ENCODE data around the gene ATP4B.

The ATP4B gene

DNA sequence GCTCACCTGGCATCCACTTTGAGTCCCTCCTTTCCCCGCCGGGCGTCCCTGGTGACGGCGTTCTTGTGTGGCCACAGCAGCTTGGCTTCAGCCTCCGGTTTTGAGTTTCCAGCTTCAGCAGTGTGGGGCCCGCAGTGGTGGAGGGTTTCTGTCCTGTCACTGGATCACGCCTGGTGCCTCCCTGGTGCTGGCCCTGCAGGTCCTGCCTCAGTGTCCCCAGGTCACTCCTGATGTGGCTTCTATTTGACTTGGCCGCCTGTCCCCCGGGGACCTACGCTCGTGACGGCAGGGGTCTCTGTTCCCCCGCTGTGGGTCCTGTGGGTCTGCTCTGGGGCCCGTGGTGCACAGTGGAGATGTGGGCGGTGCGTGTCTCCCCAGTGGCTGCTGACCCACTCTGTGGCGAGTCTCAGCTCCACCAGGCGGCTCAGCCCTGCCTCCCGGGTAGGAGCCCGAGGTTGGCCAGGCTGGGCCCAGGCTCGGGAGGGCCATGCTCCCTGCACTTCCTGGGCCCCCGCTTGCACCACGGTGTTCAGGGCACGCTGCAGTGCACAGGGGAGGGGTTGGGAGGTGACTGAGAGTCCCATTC lies 1.9 kb downstream of the ATP4B start:
- no peak for DNase-seq

DNA sequence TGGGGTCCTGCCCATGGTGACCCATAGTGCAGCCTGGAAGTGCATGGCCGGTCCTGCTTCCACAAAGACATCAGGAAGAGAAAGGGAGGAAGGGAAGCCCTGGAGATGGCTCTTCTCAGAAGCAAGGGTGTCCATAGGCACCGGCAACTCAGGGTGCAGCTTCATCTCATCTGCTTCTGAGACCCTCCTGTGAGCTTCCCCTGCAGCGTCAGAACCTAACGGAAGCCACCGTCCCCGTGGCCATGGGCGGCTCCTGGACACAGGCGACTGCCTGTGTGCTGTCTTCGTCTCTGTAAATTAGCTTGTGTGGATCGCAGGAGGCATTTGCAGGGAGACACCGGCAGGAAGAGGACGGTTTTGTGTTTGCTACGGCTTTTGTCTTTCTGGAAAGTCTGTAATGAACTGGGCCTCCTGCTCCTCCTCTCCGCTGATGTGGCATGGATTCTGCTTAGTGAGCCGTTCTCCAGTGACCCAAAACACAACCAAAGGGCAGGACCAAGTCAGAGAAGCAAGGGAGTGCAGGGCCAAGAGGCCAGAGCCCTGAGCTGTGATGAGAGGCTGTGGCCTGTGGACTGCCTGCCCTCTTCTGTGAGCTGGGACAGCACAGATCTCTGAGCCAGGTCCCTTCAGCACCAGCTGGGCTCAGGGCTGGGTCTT lies 2.5 kb downstream of the ATP4B start:
- DNase-seq = no peak

DNA sequence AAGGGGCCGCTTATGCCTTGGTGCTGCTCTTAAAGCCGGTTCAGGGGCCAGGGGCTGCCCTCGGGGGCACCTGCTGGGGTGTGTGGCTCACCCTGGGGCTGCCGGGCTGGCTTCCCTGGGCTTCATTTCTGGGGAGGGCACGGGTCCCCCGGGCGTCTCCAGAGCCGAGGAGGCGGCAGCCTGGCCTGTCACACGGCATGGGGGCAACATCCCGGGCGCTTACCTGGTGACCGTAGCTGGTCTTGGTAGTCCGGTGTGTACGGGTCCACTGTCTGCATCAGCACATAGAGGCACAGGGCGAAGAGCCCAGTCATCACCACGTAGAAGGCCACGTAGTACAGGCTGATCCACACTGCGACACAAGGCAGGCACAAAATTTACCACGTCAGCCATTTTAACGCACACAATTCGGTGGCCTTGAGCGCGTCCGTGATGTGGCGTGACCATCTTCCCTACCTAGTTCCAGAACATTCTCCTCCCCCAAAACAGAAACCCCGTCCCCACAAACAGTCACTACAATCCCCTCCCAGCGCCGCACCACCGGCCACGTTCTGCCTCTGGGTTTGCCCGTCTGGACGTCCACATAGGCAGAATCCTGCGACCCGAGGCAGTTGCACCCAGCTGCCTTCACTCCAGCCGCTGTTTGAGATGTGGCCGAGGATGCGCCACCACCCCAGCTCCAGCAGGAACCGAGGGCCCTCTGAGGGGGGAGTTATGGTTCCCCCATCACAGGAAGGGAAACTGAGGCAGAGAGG lies 3.2 kb downstream of the ATP4B start:
- no peak for DNase-seq

DNA sequence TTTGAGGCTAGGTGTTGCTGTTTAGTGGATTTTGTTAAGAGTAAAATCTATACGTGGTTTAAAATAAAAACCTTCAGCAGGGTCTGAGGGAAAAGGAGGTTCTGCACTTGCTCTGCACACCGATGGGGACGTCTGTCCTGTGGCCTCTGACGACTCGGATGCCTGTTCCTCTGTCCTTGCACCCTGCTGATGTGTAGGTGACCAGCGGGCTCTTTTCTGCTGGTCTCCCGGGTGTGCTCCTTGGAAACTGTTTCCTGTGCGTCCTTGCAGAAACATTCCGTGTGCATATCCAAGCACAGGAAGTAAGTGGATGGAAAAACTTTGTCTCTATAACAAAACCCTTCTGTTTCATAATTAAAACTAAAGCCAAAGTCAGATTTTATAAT lies 3.8 kb downstream of the ATP4B start:
- peak in 2 of 3 experiments; percentile 81 to 83 for DNase-seq

DNA sequence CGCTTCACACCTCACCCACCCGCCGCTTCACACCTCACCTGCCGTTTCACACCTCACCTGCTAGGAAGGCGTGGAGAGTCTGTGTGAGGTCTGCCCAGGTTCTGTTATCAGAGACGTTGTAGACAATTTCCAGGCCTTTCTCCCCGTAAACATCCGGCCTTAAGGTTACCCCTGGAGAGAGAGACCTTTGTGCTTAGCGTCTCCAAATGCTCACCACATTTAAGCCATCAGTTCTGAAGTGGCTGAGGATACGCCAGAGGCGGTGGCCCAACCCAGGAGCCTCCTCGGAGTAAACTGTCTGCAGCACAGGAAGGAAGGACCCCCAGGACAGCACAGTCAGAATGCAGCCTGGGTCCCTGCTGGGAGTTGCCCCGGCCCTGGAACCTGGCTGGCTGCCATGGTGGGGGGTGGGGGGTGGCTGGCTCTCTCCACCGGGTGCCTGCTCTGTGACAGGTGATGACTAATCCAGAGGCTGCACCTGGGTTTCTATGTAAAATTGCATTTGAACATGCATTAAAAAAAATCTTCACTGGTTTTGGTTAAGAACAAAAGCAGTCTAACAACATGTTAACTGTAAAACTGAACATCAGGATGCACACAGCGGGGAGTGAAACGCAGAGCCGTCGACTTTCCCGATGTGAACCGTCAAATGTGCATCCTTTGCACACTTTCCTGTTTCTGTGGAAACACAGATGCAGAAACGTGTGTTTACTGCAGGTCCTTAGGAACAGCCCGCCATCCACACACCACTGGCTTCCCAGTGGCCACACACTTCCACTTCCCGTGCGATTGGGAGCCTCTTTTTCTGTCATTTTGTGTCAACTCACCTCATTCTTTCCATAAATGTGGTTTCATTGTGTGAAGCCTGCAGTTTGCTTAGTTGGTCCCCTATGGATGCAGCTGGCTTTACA lies 4.5 kb downstream of the ATP4B start:
- DNase-seq = peak; percentile 38 to 94 (median 87)

DNA sequence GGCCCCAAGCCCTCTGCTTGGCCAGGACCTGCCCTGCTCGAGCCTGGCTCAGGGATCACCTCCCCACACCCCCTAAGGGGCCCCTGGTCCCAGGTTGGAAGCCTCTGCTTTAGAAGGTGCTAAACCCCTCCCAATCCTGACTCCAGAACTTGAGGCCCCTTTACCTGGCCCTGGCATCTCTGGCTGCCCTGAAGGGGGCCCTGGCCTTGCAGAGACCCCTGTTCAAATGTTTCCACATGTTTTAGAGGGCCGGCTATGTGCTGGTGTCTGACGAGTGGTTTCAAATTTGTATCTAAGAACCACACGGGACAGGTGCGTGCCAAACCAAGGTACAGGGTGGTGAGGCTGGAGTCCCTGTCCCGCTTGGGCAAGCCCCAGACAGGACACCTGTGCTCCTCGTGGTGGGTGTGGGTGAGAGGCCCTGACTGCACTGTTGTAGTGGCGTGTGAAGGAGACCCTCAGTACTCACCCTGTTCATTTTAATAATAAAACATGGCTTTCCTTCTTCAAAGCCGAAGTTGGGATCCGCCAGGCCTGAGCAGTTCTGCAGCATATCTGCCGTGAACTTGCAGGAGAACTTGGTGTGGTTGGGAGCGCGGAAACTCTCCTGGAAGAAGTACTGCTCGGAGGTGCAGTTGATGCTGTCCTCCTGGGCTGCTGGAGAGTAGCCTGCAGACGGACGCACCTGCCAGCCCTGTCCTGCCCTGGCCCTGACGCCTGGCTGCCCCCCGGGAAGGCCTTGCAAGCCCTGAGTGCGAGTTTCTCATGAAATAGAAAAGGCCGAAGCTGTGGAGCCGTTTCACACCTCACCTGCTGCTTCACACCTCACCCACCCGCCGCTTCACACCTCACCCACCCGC lies 5.4 kb downstream of the ATP4B start:
- no peak for DNase-seq

DNA sequence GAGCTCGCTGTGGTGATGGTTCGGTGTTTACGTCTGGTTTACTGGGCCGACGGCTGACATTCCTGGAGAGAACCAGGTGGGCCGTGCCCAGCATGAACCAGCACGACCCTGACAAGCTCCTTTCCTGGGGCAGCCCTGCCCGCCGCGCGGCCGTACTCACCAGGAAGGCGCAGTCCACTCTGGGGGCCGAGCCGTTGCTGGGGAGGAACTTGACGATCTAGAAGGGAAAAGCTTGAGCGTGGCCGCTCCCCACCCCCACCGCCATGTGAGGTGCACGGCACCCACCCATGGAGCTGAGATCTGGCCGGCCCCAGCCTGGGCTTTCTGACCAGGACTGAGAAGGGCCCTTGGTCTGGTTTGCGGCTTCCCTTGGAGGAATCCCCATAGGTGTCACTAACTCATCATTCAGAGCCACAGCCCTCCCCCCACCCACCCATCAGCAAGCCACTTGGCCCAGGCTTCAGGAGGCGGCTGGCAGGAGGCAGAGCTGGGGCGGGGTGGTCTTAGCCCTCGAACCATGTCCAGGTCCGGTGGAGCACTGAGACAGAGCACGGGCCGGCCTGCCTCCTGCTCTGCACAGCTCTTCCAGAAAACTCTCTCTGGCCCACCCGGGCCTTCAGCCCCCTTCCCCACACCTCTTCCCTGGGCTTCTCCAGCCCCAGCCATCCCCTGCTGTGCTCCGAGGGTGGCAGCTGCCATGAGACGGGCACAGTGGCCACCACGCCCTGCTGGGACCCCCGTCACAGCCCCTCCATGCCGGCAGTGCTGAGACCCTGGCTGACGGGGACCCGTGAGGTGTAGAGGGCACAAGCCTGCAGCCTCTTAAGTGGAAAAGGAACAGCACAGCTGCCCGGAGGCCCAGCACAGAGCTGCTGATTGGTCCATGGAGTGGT lies 6.2 kb downstream of the ATP4B start:
- no peak for DNase-seq

DNA sequence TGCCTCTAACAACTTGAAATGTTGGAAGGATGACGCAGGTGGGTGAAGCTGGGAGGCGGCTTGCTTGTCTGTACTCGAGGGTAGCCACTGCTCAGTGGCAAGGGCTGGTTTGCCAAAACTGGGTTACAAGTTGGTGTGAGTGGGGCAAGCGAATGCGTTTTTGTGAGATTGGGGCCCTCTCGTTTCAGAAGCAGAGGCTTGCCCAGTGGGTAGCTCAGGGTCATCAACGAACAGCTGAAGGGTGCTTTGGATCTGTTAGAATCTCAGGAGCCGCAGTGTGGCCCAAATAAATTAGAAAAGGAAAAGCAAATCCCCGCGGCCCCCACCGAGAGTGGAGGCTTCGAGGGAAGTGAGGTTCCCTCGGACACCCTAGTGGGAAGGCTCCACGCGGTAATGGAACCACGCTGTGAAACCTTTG lies 7.3 kb downstream of the ATP4B start:
- DNase-seq = peak in 1 of 3 experiments; percentile 48

DNA sequence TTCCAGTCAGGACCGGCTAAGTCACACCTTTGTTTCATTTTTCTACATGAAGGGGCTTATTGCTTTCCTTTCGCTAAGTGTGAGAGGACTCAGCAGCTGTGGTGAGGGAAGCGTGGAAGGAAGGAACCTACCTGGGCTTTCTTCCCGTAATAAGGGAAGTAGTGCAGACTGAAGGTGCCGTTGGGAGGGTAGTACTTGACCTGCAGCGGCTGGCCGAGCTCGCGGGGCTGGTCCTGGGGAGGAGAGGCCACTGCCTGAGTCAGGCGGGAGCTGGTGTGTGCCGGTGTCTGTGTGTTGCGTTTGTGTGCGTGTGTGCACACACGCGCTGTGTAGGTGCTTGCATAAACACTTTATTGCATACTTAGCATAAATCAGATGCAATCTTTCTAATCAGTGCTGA lies 7.7 kb downstream of the ATP4B start:
- peak in 2 of 3 experiments; percentile 45 to 73 for DNase-seq

DNA sequence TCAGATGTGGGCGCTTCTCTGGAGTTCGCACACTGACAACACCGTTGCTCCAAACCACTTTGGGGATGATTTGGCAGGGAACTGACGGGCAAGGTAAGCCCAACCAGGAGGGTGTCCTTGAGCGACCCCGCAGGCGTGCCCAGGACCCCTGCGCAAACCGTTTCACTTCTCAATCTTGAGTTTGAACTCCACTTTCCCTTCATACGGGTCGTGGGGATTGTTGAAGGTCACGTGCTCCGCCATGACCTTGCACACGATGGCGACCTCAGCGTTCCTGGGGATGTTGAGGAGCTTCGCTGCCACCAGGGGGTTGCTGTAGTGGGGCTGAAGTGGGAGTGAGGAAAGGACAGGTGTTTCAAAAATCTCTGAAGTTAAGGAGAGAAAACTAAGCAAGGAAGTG lies 8.8 kb downstream of the ATP4B start:
- DNase-seq = peak in 2 of 3 experiments; percentile 51 to 76

DNA sequence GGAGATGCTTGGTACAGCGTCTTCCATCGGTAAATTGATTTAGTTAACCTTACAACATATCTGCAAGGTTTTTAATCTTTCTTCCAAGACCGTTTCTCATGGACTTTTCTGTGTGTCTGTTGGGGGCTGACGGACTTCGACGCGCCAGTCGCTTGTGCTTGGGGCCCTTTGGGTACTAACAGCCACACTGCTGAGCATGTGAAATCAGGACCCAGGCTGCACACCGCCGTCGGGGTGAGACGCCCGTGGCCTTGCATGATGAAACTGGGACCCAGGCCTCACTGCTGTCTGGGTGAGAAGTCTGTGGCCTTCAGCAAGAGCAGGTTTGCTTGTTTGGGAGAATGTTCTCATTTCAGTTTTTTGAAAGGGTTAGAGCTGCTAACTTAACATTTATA lies 9.8 kb downstream of the ATP4B start:
- peak in 2 of 3 experiments; percentile 36 to 79 for DNase-seq

DNA sequence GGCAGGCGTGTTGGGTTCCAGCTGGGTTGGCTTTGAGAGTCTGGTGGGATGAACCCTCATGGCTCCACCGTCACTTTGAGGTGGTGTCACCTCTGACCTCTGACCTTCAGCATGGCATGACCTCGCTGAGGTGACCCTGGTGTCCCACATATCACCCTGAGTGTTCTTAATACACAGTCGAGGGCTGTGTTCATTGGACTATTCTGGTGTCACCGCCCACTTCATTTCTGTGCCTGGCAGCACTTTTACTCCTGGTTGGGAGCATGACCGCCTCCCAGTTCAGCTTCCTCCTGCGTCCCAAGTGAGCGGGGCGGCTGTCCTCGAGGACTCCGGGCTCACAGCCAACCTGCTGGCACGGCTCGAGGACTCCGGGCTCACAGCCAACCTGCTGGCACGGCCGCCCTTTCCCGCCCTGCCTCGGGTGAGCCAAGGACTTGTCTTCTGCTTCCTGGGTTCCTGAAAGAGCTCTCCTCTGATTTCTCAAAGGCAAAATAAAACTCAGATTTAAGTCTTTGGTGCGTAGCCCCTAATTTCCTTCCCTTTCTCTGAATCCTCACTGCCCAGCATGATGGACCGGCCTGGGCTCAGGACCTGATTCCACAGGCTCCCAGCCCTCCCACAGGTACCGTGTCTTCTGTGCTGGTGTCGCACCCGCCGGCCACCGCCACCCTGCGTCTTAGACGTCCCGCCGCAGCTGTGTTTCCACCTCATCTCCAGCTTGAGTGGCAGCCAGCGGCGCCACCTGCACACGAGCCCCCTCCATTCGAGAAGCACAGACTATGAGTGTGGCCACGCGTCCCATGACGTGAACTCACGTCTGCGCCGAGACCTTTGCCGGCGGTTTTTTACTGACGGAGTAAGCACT lies 10.4 kb downstream of the ATP4B start:
- DNase-seq = peak; percentile 93 to 97 (median 94)

DNA sequence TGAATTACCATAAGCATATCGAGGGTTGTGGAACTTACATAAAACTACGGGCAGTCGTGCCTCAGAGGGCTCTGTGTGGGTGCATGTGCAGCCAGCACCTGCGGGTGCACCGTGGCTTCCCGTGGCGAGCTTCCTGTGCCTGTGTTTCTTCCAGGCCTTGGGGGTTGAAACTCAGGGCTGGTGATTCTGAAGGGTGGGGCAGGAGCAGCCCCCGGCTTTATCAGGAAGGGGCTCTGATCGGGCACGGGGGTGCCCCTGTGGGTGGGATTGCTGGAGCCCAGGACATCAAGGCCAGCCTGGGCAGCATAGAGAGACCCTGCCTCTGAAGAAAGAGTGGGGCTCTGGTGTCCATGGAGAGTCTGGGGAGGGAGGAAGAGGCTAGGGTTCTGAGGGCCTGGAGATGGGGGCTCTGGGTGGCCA lies 11.1 kb downstream of the ATP4B start:
- peak in 2 of 3 experiments; percentile 66 for DNase-seq

DNA sequence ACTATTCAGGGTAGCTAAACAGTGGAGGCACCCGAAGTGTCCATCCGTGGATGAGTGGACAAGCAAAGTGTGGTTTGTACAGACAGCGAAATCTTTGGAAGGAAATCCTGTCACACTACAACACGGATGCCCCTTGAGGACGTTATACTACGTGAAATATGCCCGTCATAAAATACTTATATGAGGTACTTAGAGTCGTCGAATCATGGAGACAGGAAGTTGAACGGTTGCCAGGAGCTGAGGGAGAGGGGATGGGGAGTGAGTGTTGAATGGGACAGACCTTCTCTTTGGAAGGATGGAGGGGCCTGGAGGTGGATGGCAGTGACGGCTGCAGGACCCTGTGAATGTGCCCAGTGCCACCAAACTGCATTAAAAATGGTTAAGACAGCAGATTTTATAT lies 11.6 kb downstream of the ATP4B start:
- DNase-seq = peak in 2 of 3 experiments; percentile 45 to 80

DNA sequence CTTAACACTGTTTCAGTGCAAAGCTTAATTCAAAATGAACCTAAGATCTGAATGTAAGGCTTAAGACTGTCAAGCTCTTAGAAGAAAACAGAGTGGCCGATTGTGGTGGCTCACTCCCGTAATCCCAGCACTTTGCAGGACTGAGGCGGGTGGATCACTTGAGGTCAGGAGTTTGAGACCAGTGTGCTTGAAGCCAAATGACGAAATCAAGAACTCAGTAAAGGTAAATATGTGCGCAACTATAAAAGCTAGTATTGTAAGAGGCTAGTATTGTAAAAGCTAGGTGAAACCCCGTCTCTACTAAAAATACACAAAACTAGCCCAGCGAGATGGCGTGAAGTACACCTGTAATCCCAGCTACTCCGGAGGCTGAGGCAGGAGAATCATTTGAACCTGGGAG lies 12.7 kb downstream of the ATP4B start:
- no peak for DNase-seq

DNA sequence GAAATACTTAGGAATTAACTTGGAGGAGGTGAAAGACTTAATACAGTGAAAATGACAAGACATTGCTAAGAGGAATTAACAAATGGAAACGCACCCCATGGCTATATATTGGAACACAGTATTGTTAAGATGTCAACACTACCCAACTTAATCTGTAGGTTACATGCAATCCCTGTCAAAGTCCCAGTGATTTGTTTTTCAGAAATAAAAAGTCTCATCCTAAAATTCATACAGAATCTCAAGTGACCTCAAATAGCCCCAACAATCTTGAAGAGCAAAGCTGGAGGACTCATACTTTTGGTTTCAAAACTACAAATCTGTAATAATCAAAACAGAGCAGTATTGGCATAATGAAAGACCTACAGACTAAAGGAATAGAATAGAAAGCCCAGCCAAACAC lies 13.2 kb downstream of the ATP4B start:
- DNase-seq = no peak

DNA sequence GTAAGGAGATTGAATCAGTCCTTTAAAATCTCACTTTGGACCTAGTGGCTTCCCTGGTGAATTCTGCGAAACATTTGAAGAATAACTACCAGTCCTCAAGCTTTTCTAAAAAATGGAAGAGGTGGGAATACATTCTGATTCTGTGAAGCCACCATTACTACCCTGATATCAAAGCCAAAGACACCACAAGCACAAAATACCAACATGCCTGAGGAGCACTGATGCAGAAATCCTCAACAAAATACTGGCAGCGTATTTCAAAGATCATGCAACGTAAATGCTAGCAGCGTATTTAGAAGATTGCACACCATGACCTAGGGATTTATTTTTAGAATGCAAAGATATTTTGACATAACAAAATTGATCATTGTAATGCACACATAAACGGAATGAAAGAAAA lies 14.4 kb downstream of the ATP4B start:
- DNase-seq = no peak

DNA sequence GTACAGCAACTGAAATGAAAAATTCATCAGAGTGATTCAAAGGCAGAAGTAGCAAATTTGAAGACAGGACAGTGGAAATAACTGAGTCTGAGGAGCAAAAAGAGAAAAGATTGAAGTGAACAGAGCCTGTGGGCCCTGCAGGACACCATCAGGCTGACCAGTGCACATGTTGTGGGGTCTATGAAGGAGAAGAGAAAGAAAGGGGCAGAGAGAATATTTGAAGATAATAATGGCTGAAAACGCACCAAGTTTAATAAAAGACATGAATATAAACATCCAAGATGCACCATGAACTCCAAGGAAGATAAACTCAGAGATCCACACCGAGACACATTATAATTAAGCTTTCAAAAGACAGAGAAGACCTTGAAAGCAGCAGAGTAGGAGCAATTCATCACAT lies 15.4 kb downstream of the ATP4B start:
- DNase-seq = no peak

DNA sequence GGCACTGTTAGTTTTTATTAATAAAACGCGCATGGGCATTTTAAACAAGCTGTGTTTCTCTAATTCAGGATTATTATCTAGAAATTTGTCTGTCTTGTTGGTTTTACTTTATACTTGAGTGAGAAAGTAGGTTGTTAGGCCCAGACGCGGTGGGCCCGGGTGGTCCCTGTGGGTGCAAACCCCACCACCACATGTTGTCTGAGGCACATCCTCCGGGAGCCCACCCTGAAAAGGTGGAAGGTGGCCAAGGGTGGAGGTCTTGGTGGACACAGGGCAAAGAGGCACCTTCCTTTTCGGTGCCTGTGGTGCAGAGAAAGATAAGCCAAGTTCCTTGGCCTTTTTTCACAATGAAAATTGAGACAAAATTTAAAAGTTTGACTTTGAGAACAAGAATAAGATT lies 16.6 kb downstream of the ATP4B start:
- DNase-seq = no peak

Data from NCI-H1417 (cell line).